NCI-H1105 (cell line): ENCODE data around the gene APEX2.
"Not testable (repeated sequence)": the region's sequence is repeated elsewhere in the genome, so short reads cannot be mapped to it uniquely, and the experiment has no call there.

Experiments used
- DNase-seq: peaks from one replicate; lab custom pipeline; 2025; lab: John Stamatoyannopoulos, UW

APEX2 gene

GRCh38 chrX:54999717-55000598 is at the start of gene APEX2:
APEX2 (plus strand) TSS chrX:55000363; CDS start chrX:55000423, 60 bp downstream.
- DNase-seq, result peak; percentile 74

- DNase-seq, result peak; percentile 77
Measured at GRCh38 chrX:54950730-54951375, 49.3 kb upstream of the APEX2 start.

GRCh38 chrX:54961750-54962149 is 38.4 kb upstream of the APEX2 start:
- DNase-seq, result no peak

- no peak for DNase-seq
Measured at GRCh38 chrX:54964766-54965497, 35.2 kb upstream of the APEX2 start.

GRCh38 chrX:54977387-54977786 is 22.8 kb upstream of the APEX2 start:
- no peak for DNase-seq

GRCh38 chrX:54978448-54978847 is 21.7 kb upstream of the APEX2 start:
- DNase-seq, result no peak

- DNase-seq, result no peak
Measured at GRCh38 chrX:54979432-54979831, 20.7 kb upstream of the APEX2 start.

GRCh38 chrX:54980334-54980733 is 19.8 kb upstream of the APEX2 start:
- DNase-seq, result no peak

- not testable (repeated sequence) for DNase-seq
Measured at GRCh38 chrX:54983306-54983705, 16.9 kb upstream of the APEX2 start.

- no peak for DNase-seq
Measured at GRCh38 chrX:54991706-54992105, 8.5 kb upstream of the APEX2 start.

GRCh38 chrX:54992911-54993622 is 7.1 kb upstream of the APEX2 start:
- DNase-seq, result no peak

GRCh38 chrX:54994099-54994498 is 6.1 kb upstream of the APEX2 start, which contains the start of gene PFKFB1:
PFKFB1 (minus strand) TSS chrX:54994188; CDS start chrX:54994007, 181 bp downstream.
- DNase-seq, result no peak

- DNase-seq, result no peak
Measured at GRCh38 chrX:54994668-54995351, 5.4 kb upstream of the APEX2 start.

- DNase-seq, result no peak
Measured at GRCh38 chrX:54995621-54996020, 4.5 kb upstream of the APEX2 start.

GRCh38 chrX:55004231-55004630 is 4.1 kb downstream of the APEX2 start:
- no peak for DNase-seq

GRCh38 chrX:55005256-55005655 is 5.1 kb downstream of the APEX2 start:
- DNase-seq, result no peak

- no peak for DNase-seq
Measured at GRCh38 chrX:55006827-55007621, 6.9 kb downstream of the APEX2 start.

GRCh38 chrX:55007656-55008055 is 7.5 kb downstream of the APEX2 start:
- no peak for DNase-seq

GRCh38 chrX:55008571-55009358 is 8.6 kb downstream of the APEX2 start:
- DNase-seq, result no peak

GRCh38 chrX:55011294-55011693 is 11.1 kb downstream of the APEX2 start:
- DNase-seq, result no peak
